Measurements from ENCODE around the gene GAPDHS. TPM values are rescaled to one million over a fixed set of nuclear protein-coding genes. Genes with fewer than 3 reads are reported as not detected.

Gene GAPDHS
- polyA plus RNA-seq, 1 of the 3 experiments (the other 2 are of a cell fraction) = not detected

DNA sequence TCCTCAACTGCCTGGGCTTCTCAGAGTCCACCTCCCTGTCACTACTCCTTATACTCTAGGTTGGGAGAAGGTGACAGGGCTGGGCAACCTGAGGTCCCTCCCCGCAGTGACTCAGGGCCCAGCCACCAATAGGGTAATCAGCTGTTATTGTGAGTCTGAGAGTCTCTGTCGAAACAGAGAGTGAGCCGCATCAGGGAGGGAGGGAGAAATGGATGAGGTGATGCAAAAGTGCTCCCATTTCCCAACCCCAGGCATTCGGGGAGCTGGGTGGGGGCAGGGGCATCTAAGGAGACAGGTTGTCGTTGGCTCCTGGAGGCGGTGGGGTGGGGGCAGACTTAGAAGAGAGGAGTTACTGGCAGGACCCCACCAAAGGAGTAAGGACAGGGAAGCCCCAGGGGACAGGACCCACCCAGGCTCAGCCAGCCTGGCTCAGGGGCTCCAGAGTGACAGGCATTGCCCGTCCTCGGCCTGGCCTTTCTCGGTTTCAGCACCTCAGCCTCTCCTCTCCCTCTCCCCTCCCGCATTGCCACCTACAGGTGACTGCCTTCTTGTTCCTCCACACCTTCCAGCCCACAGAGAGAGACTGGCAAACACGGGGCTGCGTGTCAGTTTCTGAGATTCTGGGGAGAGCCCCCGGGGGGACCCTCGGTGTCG is 19.5 kb upstream of the GAPDHS start, which contains the start of gene DMKN:
Gene DMKN (minus strand): TSS at position 22 of the 654 bp plus-strand sequence. CDS start 174 bp downstream, outside the sequence.
- ChIA-PET CTCF (interaction anchor here (0.6 to 1.5 kb wide), 3 partner anchors 24 to 51 kb away, joined by 3 to 4 read pairs (median 3); no protein-coding TSS in a partner anchor), POLR2A (no interaction called here)
- Histone ChIP-seq H3K4me1 (ENCODE audit: control insufficient read depth in 1 of 2, insufficient read depth in 2 of 2, low read depth in 1 of 2, low read length in 1 of 2) (no peaks in the 10 kb centered on the region; a peak in 2 of 4 replicates), H3K9me2 (no peaks in the 10 kb centered on the region), H2AFZ (ENCODE audit: low read depth) (no peak within 1 kb of the TSS), H3K9me3 (no peaks in the 10 kb centered on the region), H3K4me2 (no peak within 1 kb of the TSS), H3F3A (replicated peaks; ENCODE audit: insufficient read depth) (no peaks in the 10 kb centered on the region), H3K36me3 (replicated peaks in 1 of 2; ENCODE audit: control insufficient read depth in 1 of 2, insufficient read depth in 2 of 2, low read length in 1 of 2) (no peaks in the 10 kb centered on the region), H3K4me3 (ENCODE audit: low read depth in 2 of 2, low read length in 1 of 2) (no peak within 1 kb of the TSS), H3K27ac (ENCODE audit: low read depth in 2 of 2, low read length in 1 of 2) (no peak within 1 kb of the TSS), H4K20me1 (ENCODE audit: insufficient read depth) (no peaks in the 10 kb centered on the region), H3K9ac (no peak within 1 kb of the TSS), H3K27me3 (ENCODE audit: insufficient read depth) (peaks cover 49% of the 10 kb centered on the region), H3K79me2 (ENCODE audit: insufficient read depth) (no peaks in the 10 kb centered on the region)
- TF ChIP-seq FOXJ3 (CRISPR knock-in tag; IDR thresholded peaks at IDR 0.05) (no peak), SMC3 (IDR thresholded peaks at IDR 0.05; ENCODE audit: low read depth, low read length) (no peak)
- TF ChIP-seq, protein P1, sequence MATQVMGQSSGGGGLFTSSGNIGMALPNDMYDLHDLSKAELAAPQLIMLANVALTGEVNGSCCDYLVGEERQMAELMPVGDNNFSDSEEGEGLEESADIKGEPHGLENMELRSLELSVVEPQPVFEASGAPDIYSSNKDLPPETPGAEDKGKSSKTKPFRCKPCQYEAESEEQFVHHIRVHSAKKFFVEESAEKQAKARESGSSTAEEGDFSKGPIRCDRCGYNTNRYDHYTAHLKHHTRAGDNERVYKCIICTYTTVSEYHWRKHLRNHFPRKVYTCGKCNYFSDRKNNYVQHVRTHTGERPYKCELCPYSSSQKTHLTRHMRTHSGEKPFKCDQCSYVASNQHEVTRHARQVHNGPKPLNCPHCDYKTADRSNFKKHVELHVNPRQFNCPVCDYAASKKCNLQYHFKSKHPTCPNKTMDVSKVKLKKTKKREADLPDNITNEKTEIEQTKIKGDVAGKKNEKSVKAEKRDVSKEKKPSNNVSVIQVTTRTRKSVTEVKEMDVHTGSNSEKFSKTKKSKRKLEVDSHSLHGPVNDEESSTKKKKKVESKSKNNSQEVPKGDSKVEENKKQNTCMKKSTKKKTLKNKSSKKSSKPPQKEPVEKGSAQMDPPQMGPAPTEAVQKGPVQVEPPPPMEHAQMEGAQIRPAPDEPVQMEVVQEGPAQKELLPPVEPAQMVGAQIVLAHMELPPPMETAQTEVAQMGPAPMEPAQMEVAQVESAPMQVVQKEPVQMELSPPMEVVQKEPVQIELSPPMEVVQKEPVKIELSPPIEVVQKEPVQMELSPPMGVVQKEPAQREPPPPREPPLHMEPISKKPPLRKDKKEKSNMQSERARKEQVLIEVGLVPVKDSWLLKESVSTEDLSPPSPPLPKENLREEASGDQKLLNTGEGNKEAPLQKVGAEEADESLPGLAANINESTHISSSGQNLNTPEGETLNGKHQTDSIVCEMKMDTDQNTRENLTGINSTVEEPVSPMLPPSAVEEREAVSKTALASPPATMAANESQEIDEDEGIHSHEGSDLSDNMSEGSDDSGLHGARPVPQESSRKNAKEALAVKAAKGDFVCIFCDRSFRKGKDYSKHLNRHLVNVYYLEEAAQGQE (IDR thresholded peaks at IDR 0.05; ENCODE audit: low read depth, low read length) = no peak
- whole genome bisulfite sequencing (ENCODE audit: low lambda C conversion rate) = 22% methylated on average over 15 of the region's 15 CpGs
- DNase-seq = no peak

DNA sequence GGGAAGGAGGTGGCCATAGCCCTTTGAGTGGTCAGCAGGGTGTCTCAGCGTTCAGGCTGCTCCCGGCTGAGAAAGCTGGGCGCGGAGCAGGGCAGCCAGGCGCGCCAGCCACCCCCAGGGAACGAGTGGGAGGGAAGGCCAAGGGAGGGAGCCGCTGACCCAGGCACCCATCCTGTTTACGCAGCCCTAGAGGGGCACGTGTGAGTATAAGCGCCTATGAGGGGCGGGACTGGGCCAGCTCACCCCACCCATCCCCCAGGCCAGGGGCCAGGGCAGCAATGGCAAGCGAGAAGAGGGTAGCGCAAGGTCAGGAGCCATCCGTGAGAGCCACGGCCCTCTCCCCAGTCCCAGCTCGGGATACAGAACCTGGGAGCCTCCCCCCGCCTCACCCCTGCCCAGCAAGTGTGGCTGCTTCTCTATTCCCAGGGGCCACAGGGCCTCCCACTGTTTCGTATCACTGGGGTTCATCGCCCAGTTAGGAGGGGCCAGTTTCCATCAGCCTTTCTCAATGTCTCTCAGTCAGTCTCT is 18.9 kb upstream of the GAPDHS start:
- 32% methylated on average over 2 of the region's 20 CpGs for WGBS (ENCODE audit: low lambda C conversion rate)
- H2AFZ ChIP-seq (ENCODE audit: low read depth) = no peak overlapping the region

More for the DNA sequence above, 18.9 kb upstream of the GAPDHS start:
- Histone ChIP-seq H3K27ac (ENCODE audit: low read depth in 2 of 2, low read length in 1 of 2) (no peak overlapping the region), H3K4me1 (ENCODE audit: control insufficient read depth in 1 of 2, insufficient read depth in 2 of 2, low read depth in 1 of 2, low read length in 1 of 2) (no peaks in the 10 kb centered on the region; a peak in 2 of 4 replicates), H4K20me1 (ENCODE audit: insufficient read depth) (no peaks in the 10 kb centered on the region), H3K36me3 (replicated peaks in 1 of 2; ENCODE audit: control insufficient read depth in 1 of 2, insufficient read depth in 2 of 2, low read length in 1 of 2) (no peaks in the 10 kb centered on the region), H3K4me2 (no peak overlapping the region), H3K4me3 (ENCODE audit: low read depth in 2 of 2, low read length in 1 of 2) (no peak overlapping the region), H3F3A (replicated peaks; ENCODE audit: insufficient read depth) (no peaks in the 10 kb centered on the region), H3K9ac (no peak overlapping the region), H3K9me2 (no peaks in the 10 kb centered on the region), H3K79me2 (ENCODE audit: insufficient read depth) (no peaks in the 10 kb centered on the region), H3K27me3 (ENCODE audit: insufficient read depth) (peaks cover 43% of the 10 kb centered on the region), H3K9me3 (no peaks in the 10 kb centered on the region)
- TF ChIP-seq EZH2phosphoT487 (IDR thresholded peaks at IDR 0.05; ENCODE audit: borderline replicate concordance, low read depth) (no peak), FOXJ3 (CRISPR knock-in tag; IDR thresholded peaks at IDR 0.05) (no peak), GATA2 (CRISPR knock-in tag; IDR thresholded peaks at IDR 0.05) (no peak), RXRA (IDR thresholded peaks at IDR 0.05; ENCODE audit: borderline replicate concordance, low read depth) (no peak), NFIC (IDR thresholded peaks at IDR 0.05; ENCODE audit: borderline replicate concordance) (no peak), POLR2AphosphoS5 (IDR thresholded peaks at IDR 0.05; ENCODE audit: low read depth, low read length) (no peak), TEAD4 (IDR thresholded peaks at IDR 0.05; ENCODE audit: borderline replicate concordance, insufficient read depth) (no peak), RAD21 (IDR thresholded peaks at IDR 0.05; ENCODE audit: low read length) (no peak), TAF1 (IDR thresholded peaks at IDR 0.05; ENCODE audit: borderline replicate concordance, low read depth, low read length) (no peak), SIN3A (IDR thresholded peaks at IDR 0.05; ENCODE audit: borderline replicate concordance, low read depth, low read length) (no peak), RFX5 (IDR thresholded peaks at IDR 0.05; ENCODE audit: low read length) (no peak), FOSL2 (IDR thresholded peaks at IDR 0.05; ENCODE audit: borderline replicate concordance, low read depth) (no peak)
- TF ChIP-seq, protein P2, sequence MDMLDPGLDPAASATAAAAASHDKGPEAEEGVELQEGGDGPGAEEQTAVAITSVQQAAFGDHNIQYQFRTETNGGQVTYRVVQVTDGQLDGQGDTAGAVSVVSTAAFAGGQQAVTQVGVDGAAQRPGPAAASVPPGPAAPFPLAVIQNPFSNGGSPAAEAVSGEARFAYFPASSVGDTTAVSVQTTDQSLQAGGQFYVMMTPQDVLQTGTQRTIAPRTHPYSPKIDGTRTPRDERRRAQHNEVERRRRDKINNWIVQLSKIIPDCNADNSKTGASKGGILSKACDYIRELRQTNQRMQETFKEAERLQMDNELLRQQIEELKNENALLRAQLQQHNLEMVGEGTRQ (IDR thresholded peaks at IDR 0.05; ENCODE audit: borderline replicate concordance, low read depth, low read length) = no peak
- TF ChIP-seq, protein P3, sequence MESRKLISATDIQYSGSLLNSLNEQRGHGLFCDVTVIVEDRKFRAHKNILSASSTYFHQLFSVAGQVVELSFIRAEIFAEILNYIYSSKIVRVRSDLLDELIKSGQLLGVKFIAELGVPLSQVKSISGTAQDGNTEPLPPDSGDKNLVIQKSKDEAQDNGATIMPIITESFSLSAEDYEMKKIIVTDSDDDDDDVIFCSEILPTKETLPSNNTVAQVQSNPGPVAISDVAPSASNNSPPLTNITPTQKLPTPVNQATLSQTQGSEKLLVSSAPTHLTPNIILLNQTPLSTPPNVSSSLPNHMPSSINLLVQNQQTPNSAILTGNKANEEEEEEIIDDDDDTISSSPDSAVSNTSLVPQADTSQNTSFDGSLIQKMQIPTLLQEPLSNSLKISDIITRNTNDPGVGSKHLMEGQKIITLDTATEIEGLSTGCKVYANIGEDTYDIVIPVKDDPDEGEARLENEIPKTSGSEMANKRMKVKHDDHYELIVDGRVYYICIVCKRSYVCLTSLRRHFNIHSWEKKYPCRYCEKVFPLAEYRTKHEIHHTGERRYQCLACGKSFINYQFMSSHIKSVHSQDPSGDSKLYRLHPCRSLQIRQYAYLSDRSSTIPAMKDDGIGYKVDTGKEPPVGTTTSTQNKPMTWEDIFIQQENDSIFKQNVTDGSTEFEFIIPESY (IDR thresholded peaks at IDR 0.05; ENCODE audit: borderline replicate concordance, low read depth) = no peak
- ChIA-PET POLR2A (no interaction called here), CTCF (interaction anchor here (0.6 to 1.5 kb wide), 4 partner anchors 24 to 162 kb away, joined by 3 to 4 read pairs (median 4); no protein-coding TSS in a partner anchor)
- DNase-seq = no peak
